ENCODE results near the gene MARCHF10.

Gene MARCHF10

GRCh38 chr17:62819511-62820221 lies 11.6 kb upstream of the MARCHF10 start:
- H3K4me3 ChIP-seq (replicated peaks; ENCODE audit: low read depth, low read length): peak overlapping the region; percentile 10; the same call in 1 of the 2 replicates
- TF ChIP-seq CTCF (IDR thresholded peaks at IDR 0.05; ENCODE audit: low read depth, low read length, missing control alignments): no peak
- peak; percentile 89 for DNase-seq (ENCODE audit: extremely low read depth, low read depth)

GRCh38 chr17:62818526-62818925 lies 10.4 kb upstream of the MARCHF10 start:
- H3K4me3 ChIP-seq (replicated peaks; ENCODE audit: low read depth, low read length): no peak overlapping the region
- no peak for DNase-seq (ENCODE audit: extremely low read depth, low read depth)

GRCh38 chr17:62816282-62816839 lies 8.2 kb upstream of the MARCHF10 start:
- no peak for DNase-seq (ENCODE audit: extremely low read depth, low read depth)
- TF ChIP-seq CTCF (IDR thresholded peaks at IDR 0.05; ENCODE audit: low read depth, low read length, missing control alignments): no peak
- no peak overlapping the region for H3K4me3 ChIP-seq (replicated peaks; ENCODE audit: low read depth, low read length)

More at GRCh38 chr17:62818526-62818925, 10.4 kb upstream of the MARCHF10 start:
- TF ChIP-seq CTCF (IDR thresholded peaks at IDR 0.05; ENCODE audit: low read depth, low read length, missing control alignments): no peak

- H3K4me3 ChIP-seq (replicated peaks; ENCODE audit: low read depth, low read length): no peak overlapping the region
- no peak for DNase-seq (ENCODE audit: extremely low read depth, low read depth)
- TF ChIP-seq CTCF (IDR thresholded peaks at IDR 0.05; ENCODE audit: low read depth, low read length, missing control alignments): no peak
Observed at GRCh38 chr17:62809656-62810055, 1.5 kb upstream of the MARCHF10 start.

GRCh38 chr17:62808576-62808970 lies 459 bp upstream of the MARCHF10 start:
- DNase-seq (ENCODE audit: extremely low read depth, low read depth): no peak
- no peak for TF ChIP-seq CTCF (IDR thresholded peaks at IDR 0.05; ENCODE audit: low read depth, low read length, missing control alignments)
- no peak overlapping the region for H3K4me3 ChIP-seq (replicated peaks; ENCODE audit: low read depth, low read length)

GRCh38 chr17:62805234-62805633 lies 2.9 kb downstream of the MARCHF10 start:
- TF ChIP-seq CTCF (IDR thresholded peaks at IDR 0.05; ENCODE audit: low read depth, low read length, missing control alignments): no peak
- H3K4me3 ChIP-seq (replicated peaks; ENCODE audit: low read depth, low read length): no peak overlapping the region
- no peak for DNase-seq (ENCODE audit: extremely low read depth, low read depth)

All from HFF-Myc (cell line).